Smooth muscle cell (in vitro differentiated cells): ENCODE results near the gene NDC1. TPM values are rescaled to one million over a fixed set of nuclear protein-coding genes. Genes with fewer than 3 reads are reported as not detected.

Experiments used
- DNase-seq: peaks from one replicate; lab custom pipeline; 2025; ENCODE audit not compliant: unreplicated experiment; lab: John Stamatoyannopoulos, UW
- H2AFZ ChIP-seq: fragments of 200-600 bp; sonication (generic); 2 replicates; pipeline ENCODE4 v1.6.0; 2016; ENCODE audit warnings: antibody characterized with exemption, low read depth, mild to moderate bottlenecking
- H3F3A ChIP-seq: fragments of 200-600 bp; sonication (generic); 2 replicates; pipeline ENCODE4 v1.6.0; 2017; ENCODE audit warnings: antibody characterized with exemption, low read depth
- H3K27ac ChIP-seq: fragments of 200-600 bp; sonication (generic); 2 replicates; pipeline ENCODE4 v1.5.1; 2016; ENCODE audit warnings: low read depth, mild to moderate bottlenecking
- H3K27me3 ChIP-seq: fragments of 200-600 bp; sonication (generic); 2 replicates; pipeline ENCODE4 v1.6.1; 2016; ENCODE audit warnings: low read depth, mild to moderate bottlenecking
- H3K36me3 ChIP-seq: fragments of 200-600 bp; sonication (generic); 2 replicates; pipeline ENCODE4 v1.5.1; 2016; ENCODE audit warnings: low read depth
- H3K4me1 ChIP-seq: fragments of 200-600 bp; sonication (generic); 2 replicates; pipeline ENCODE4 v1.5.1; 2016; ENCODE audit warnings: low read depth
- H3K4me2 ChIP-seq: fragments of 200-600 bp; sonication (generic); 2 replicates; pipeline ENCODE4 v1.6.0; 2016; ENCODE audit warnings: mild to moderate bottlenecking
- H3K4me3 ChIP-seq: fragments of 200-600 bp; sonication (generic); 2 replicates; pipeline ENCODE4 v1.5.1; 2016; ENCODE audit warnings: mild to moderate bottlenecking
- H3K79me2 ChIP-seq: fragments of 200-600 bp; sonication (generic); 2 replicates; pipeline ENCODE4 v1.6.0; 2016; ENCODE audit warnings: low read depth, mild to moderate bottlenecking
- H3K9ac ChIP-seq: fragments of 200-600 bp; sonication (generic); 2 replicates; pipeline ENCODE4 v1.6.0; 2016; ENCODE audit warnings: low read depth
- H3K9me3 ChIP-seq: fragments of 200-600 bp; sonication (generic); replicated peaks from 2 replicates; pipeline ENCODE4 v1.5.1; 2016; ENCODE audit warnings: low read depth
- H4K20me1 ChIP-seq: fragments of 200-600 bp; sonication (generic); 2 replicates; pipeline ENCODE4 v1.6.0; 2016; ENCODE audit warnings: low read depth
- WGBS: methylation state at CpG from one replicate; pipeline ENCODE4 v1.1.7; 2016; ENCODE audit warnings: low lambda C conversion rate; 5-methylcytosine and 5-hydroxymethylcytosine counted together
- polyA plus RNA-seq: library from polyadenylated mRNA; unstranded; fragments of >200 nt; fragmentation: Nextera tagmentation; extraction: Ambion mirVana; gene quantifications from 2 replicates; pipeline ENCODE4 v1.2.1, GENCODE V29; 2016
- total RNA-seq: library from RNA; depleted of rRNA; stranded (reverse); fragments of >200 nt; gene quantifications from 2 replicates; pipeline ENCODE4 v1.2.3, GENCODE V29; 2014
- TF ChIP-seq, protein P1 (sequence below): fragments of 200-600 bp; sonication (generic); IDR thresholded peaks from 2 replicates; pipeline ENCODE4 v1.5.1; 2017; ENCODE audit warnings: borderline replicate concordance, mild to moderate bottlenecking, antibody characterized with exemption; ENCODE audit not compliant: insufficient read depth, poor library complexity, severe bottlenecking

Gene NDC1
- total and polyA plus RNA-seq, 2 experiments from 2014 or later = 5.5 to 20.2 TPM

DNA sequence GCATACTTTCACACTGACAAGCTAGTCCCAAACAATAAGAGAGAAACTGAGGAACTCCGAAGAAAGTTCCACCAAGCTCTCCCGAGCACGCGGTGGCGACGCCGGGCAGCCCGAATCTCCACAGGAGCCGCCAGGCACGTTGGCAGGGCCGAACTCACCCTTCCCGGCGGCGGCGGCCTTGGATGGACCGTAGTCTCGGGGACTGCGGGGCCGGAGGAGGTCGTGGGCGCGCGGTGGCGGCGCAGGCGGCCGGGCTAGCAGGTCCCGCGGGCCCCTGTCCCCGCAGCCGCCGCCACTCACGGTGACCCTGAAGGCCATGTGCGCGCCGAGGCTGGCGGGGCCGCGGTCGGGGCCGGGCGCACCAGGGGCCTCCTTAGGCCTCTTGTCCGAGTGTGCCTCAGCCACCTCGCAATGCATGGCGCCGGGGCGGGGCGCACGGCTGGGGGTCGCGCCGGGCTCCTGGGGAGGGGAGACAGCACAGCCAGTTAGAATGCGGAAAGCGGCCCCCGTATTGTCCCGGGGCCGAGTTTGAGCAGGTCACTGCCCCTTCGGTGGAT, 100.4 kb downstream of the NDC1 start:
- Histone ChIP-seq H3K9me3 (no peaks in the 10 kb centered on the region), H3K4me1 (peaks cover 33% of the 10 kb centered on the region), H2AFZ (peak overlapping the region; percentile 59), H4K20me1 (no peaks in the 10 kb centered on the region), H3K4me3 (peak overlapping the region; percentile 61), H3K9ac (peak overlapping the region; percentile 46), H3K4me2 (peak overlapping the region; percentile 94), H3K27me3 (peaks cover 12% of the 10 kb centered on the region), H3K36me3 (no peaks in the 10 kb centered on the region), H3K79me2 (no peaks in the 10 kb centered on the region), H3F3A (peaks cover 24% of the 10 kb centered on the region), H3K27ac (peak overlapping the region; percentile 98)
- 8% methylated on average over 19 of the region's 58 CpGs for WGBS
- no peak for DNase-seq
- TF ChIP-seq, protein P1, sequence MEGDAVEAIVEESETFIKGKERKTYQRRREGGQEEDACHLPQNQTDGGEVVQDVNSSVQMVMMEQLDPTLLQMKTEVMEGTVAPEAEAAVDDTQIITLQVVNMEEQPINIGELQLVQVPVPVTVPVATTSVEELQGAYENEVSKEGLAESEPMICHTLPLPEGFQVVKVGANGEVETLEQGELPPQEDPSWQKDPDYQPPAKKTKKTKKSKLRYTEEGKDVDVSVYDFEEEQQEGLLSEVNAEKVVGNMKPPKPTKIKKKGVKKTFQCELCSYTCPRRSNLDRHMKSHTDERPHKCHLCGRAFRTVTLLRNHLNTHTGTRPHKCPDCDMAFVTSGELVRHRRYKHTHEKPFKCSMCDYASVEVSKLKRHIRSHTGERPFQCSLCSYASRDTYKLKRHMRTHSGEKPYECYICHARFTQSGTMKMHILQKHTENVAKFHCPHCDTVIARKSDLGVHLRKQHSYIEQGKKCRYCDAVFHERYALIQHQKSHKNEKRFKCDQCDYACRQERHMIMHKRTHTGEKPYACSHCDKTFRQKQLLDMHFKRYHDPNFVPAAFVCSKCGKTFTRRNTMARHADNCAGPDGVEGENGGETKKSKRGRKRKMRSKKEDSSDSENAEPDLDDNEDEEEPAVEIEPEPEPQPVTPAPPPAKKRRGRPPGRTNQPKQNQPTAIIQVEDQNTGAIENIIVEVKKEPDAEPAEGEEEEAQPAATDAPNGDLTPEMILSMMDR = no peak

DNA sequence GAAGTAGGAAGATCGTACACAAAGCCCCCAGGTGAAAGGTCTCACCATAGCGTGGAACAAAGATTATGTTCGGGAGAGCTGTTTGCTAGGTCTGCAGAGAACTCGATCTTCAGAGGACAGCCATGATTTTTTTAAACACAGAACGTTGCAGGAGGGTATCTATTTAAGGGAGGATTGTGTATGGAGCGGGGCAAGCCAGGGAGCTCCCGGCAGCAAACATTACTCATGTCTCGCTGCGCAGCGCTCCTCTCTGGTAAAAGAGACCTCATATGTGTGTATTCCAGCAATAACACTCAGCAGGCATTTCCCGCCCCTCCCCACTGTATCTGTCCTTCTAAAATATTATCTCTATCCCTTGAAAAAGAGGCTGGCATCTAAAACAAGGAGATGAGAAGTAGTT, 101.8 kb downstream of the NDC1 start:
- no peak for DNase-seq
- no peaks in the 10 kb centered on the region for H4K20me1 ChIP-seq
- peaks cover 24% of the 10 kb centered on the region for H3F3A ChIP-seq
- no peak overlapping the region for H2AFZ ChIP-seq
- H3K79me2 ChIP-seq = no peaks in the 10 kb centered on the region
- TF ChIP-seq, protein P1 = no peak
- 57% methylated on average over 11 of the region's 11 CpGs for WGBS
- no peaks in the 10 kb centered on the region for H3K9me3 ChIP-seq
- peak overlapping the region; percentile 54 for H3K9ac ChIP-seq
- H3K36me3 ChIP-seq = no peaks in the 10 kb centered on the region
- peaks cover 12% of the 10 kb centered on the region for H3K27me3 ChIP-seq
- peak overlapping the region; percentile 98 for H3K27ac ChIP-seq
- H3K4me2 ChIP-seq = peak overlapping the region; percentile 69
- peaks cover 33% of the 10 kb centered on the region for H3K4me1 ChIP-seq
- H3K4me3 ChIP-seq = no peak overlapping the region

DNA sequence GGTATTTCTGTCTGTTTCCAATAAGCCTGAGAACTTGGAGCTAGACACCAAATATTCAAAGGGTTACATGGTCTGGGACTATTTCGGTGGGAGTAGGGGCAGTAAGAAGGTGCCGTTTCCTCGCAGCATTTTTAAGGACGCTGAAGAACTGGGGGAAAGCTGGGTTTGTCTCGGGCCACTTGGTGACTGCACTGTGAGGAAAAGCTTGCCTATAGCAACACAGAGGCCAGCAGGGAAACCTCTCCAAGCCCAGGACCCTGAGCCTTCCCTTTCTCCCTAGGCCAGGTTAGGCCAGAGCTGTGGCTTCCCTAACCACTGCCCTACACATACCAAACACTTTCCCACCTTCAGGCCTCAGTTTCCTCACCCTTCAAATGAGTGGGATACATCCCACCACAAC, 102.4 kb downstream of the NDC1 start:
- Histone ChIP-seq H3K9me3 (no peaks in the 10 kb centered on the region), H3K4me3 (no peak overlapping the region), H2AFZ (no peak overlapping the region), H3K36me3 (no peaks in the 10 kb centered on the region), H3K4me2 (peak overlapping the region; percentile 69), H3F3A (peaks cover 24% of the 10 kb centered on the region), H3K27ac (peak overlapping the region; percentile 98), H3K4me1 (peaks cover 33% of the 10 kb centered on the region), H3K27me3 (peaks cover 12% of the 10 kb centered on the region), H3K9ac (peak overlapping the region; percentile 54), H4K20me1 (no peaks in the 10 kb centered on the region), H3K79me2 (no peaks in the 10 kb centered on the region)
- WGBS = 89% methylated on average over 5 of the region's 5 CpGs
- TF ChIP-seq, protein P1 = no peak
- no peak for DNase-seq

DNA sequence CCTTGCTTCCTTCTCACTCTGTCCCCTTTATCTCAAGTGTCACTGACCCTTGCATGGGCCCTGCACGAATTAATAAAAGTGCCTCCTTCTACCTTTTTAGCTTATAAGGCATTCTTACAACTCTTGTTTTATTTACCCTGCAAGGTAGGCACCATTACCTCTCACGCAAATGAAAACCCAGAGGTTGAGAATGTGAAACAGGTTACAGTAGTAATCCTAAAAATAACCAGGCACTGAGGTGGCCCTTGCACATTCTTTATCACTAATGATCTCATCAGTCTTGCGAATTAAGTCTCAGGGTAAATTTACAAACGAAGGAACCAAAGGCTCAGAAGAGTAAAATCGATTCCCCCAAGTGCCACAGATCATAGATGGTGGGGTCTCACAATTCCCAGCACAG, 102.8 kb downstream of the NDC1 start:
- H3K9ac ChIP-seq = peak overlapping the region; percentile 90
- H3K4me1 ChIP-seq = peaks cover 33% of the 10 kb centered on the region
- H3K79me2 ChIP-seq = no peaks in the 10 kb centered on the region
- 57% methylated on average over 5 of the region's 5 CpGs for WGBS
- H4K20me1 ChIP-seq = no peaks in the 10 kb centered on the region
- H3K27me3 ChIP-seq = peaks cover 12% of the 10 kb centered on the region
- no peaks in the 10 kb centered on the region for H3K9me3 ChIP-seq
- no peaks in the 10 kb centered on the region for H3K36me3 ChIP-seq
- peak overlapping the region; percentile 54 for H3K4me2 ChIP-seq
- TF ChIP-seq, protein P1 = no peak
- no peak overlapping the region for H3K4me3 ChIP-seq
- DNase-seq = no peak
- H3F3A ChIP-seq = peaks cover 20% of the 10 kb centered on the region
- H2AFZ ChIP-seq = no peak overlapping the region
- peak overlapping the region; percentile 98 for H3K27ac ChIP-seq
